Stimulated activated CD4-positive, alpha-beta T cell treated with anti-CD3 and anti-CD28 coated beads, Interleukin-15, amount 100 ng/mL, for 1 hour (primary cell): ENCODE measurements around the gene CRYL1.

Source experiments
- DNase-seq, 2 donors: peaks; one replicate each; pipeline ENCODE4 v3.0.0-alpha.2; 2020; ENCODE audit warnings: low read depth in 1 of 2, low spot score in 1 of 2

Gene CRYL1

GRCh38 chr13:20401931-20402856 lies 123.5 kb downstream of the CRYL1 start:
- no peak for DNase-seq

- DNase-seq, result no peak
These were observed 124.1 kb downstream of the CRYL1 start for GRCh38 chr13:20401531-20401930.

- no peak for DNase-seq
These were observed 124.9 kb downstream of the CRYL1 start for GRCh38 chr13:20400774-20401173.

GRCh38 chr13:20399961-20400360 lies 125.7 kb downstream of the CRYL1 start:
- no peak for DNase-seq

- no peak for DNase-seq
These were observed 126.1 kb downstream of the CRYL1 start for GRCh38 chr13:20399515-20399914.

GRCh38 chr13:20398459-20398858 lies 127.2 kb downstream of the CRYL1 start:
- no peak for DNase-seq

- DNase-seq, result no peak
These were observed 127.8 kb downstream of the CRYL1 start for GRCh38 chr13:20397896-20398295.

GRCh38 chr13:20395061-20395916 lies 130.4 kb downstream of the CRYL1 start:
- DNase-seq, result no peak

- DNase-seq, result no peak
These were observed 131.2 kb downstream of the CRYL1 start for GRCh38 chr13:20394506-20394905.

- DNase-seq, result no peak
These were observed 131.5 kb downstream of the CRYL1 start for GRCh38 chr13:20394169-20394501.

- no peak for DNase-seq
These were observed 132.1 kb downstream of the CRYL1 start for GRCh38 chr13:20393273-20394168.

GRCh38 chr13:20392530-20392929 lies 133.1 kb downstream of the CRYL1 start:
- DNase-seq, result no peak

- no peak for DNase-seq
These were observed 133.8 kb downstream of the CRYL1 start for GRCh38 chr13:20391597-20392452.

GRCh38 chr13:20390526-20391175 lies 135.0 kb downstream of the CRYL1 start:
- no peak for DNase-seq

GRCh38 chr13:20389696-20390525 lies 135.7 kb downstream of the CRYL1 start:
- DNase-seq, result no peak

- no peak for DNase-seq
These were observed 137.5 kb downstream of the CRYL1 start for GRCh38 chr13:20388184-20388583.

GRCh38 chr13:20387441-20387971 lies 138.2 kb downstream of the CRYL1 start:
- DNase-seq, result no peak

- DNase-seq, result no peak
These were observed 138.7 kb downstream of the CRYL1 start for GRCh38 chr13:20387006-20387405.

GRCh38 chr13:20383058-20383457 lies 142.6 kb downstream of the CRYL1 start:
- no peak for DNase-seq
